Calu3 (cell line): Measurements from ENCODE around the gene RUVBL1. TPM values are rescaled to one million over a fixed set of nuclear protein-coding genes. Genes with fewer than 3 reads are reported as not detected.
A peak's percentile ranks its signal among the peaks of the same experiment; 100 is the strongest.

Experiments used
- BruUV-seq: library from RNA; stranded (reverse); fragments of 400-500 nt; replicated peaks from 2 replicates; lab custom pipeline; 2021; lab: Mats Ljungman, UMichigan
- CTCF ChIA-PET: fragments of 300-600 bp; sonication (Branson Sonifier 250); formaldehyde crosslinking; loops from one replicate; lab custom pipeline; 2022; ENCODE audit warnings: antibody characterized with exemption; lab: Charles Lee
- DNase-seq: peaks from one replicate; pipeline ENCODE4 v3.0.0; 2022
- H3K27ac Mint-ChIP-seq: one replicate; pipeline ENCODE4 v1.8.0; 2022; ENCODE audit warnings: mixed read lengths; ENCODE audit not compliant: unreplicated experiment
- H3K27me3 Mint-ChIP-seq: one replicate; pipeline ENCODE4 v1.8.0; 2022; ENCODE audit warnings: mixed read lengths; ENCODE audit not compliant: unreplicated experiment
- H3K36me3 Mint-ChIP-seq: one replicate; pipeline ENCODE4 v1.8.0; 2022; ENCODE audit warnings: mild to moderate bottlenecking, moderate library complexity, mixed read lengths; ENCODE audit not compliant: insufficient read depth, unreplicated experiment
- H3K4me1 Mint-ChIP-seq: one replicate; pipeline ENCODE4 v1.8.0; 2022; ENCODE audit warnings: mild to moderate bottlenecking, low read depth, mixed read lengths; ENCODE audit not compliant: unreplicated experiment
- H3K4me3 Mint-ChIP-seq: one replicate; pipeline ENCODE4 v1.8.0; 2022; ENCODE audit warnings: mild to moderate bottlenecking, low read depth, moderate library complexity, mixed read lengths; ENCODE audit not compliant: unreplicated experiment
- H3K9me3 Mint-ChIP-seq: one replicate; pipeline ENCODE4 v1.8.0; 2022; ENCODE audit warnings: low read depth, mixed read lengths; ENCODE audit not compliant: unreplicated experiment
- intact Hi-C: fragments of 100-400 bp; cut with micrococcal nuclease; formaldehyde crosslinking; loops from one replicate; pipeline ENCODE4 v1.10.0; 2022; ENCODE audit not compliant: unreplicated experiment
- total RNA-seq: library from RNA; stranded (reverse); gene quantifications from 2 replicates; pipeline ENCODE4 v1.2.3, GENCODE V29; 2022
- TF ChIP-seq, protein P1 (sequence below): fragments of 200-600 bp; IDR thresholded peaks from one replicate; pipeline ENCODE4 v1.8.0; 2022; ENCODE audit warnings: antibody characterized with exemption; ENCODE audit not compliant: unreplicated experiment

RUVBL1 gene
- total RNA-seq, 1 experiment from 2014 or later: 167 TPM

DNA sequence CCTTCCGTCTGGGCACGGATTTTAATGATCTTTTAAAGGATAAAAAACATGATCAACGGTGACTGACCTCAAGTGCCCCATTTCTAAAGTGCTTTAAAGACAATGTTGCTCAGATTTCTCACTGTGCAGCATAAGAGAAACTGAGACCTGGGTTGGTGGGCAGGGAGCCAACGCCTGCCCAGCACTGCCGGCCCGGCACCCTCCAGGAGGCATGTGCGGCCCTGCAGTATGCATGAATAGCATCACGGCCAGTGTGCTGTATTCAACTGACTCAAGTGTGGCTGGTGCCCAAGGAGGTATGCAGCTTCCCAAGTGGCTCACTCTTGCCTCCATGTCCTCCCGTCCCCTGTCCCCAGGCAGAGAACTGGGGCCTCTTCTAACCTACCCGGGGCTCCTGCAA is 41.1 kb downstream of the RUVBL1 start:
- H3K27ac Mint-ChIP-seq: peak overlapping the region; percentile 9
- intact Hi-C loops: no loop called here
- TF ChIP-seq, protein P1, sequence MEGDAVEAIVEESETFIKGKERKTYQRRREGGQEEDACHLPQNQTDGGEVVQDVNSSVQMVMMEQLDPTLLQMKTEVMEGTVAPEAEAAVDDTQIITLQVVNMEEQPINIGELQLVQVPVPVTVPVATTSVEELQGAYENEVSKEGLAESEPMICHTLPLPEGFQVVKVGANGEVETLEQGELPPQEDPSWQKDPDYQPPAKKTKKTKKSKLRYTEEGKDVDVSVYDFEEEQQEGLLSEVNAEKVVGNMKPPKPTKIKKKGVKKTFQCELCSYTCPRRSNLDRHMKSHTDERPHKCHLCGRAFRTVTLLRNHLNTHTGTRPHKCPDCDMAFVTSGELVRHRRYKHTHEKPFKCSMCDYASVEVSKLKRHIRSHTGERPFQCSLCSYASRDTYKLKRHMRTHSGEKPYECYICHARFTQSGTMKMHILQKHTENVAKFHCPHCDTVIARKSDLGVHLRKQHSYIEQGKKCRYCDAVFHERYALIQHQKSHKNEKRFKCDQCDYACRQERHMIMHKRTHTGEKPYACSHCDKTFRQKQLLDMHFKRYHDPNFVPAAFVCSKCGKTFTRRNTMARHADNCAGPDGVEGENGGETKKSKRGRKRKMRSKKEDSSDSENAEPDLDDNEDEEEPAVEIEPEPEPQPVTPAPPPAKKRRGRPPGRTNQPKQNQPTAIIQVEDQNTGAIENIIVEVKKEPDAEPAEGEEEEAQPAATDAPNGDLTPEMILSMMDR: no peak
- CTCF ChIA-PET: interaction anchor here (0.6 to 2.0 kb wide), 7 partner anchors 11 to 51 kb away, joined by 3 to 7 read pairs (median 5); partner anchors contain the start of gene RUVBL1
- H3K36me3 Mint-ChIP-seq: peaks cover 76% of the 10 kb centered on the region
- no peak for DNase-seq
- no peaks in the 10 kb centered on the region for H3K9me3 Mint-ChIP-seq
- no peak overlapping the region for H3K4me3 Mint-ChIP-seq
- H3K4me1 Mint-ChIP-seq: peaks cover 31% of the 10 kb centered on the region
- BruUV-seq: no TSS peak
- H3K27me3 Mint-ChIP-seq: no peaks in the 10 kb centered on the region

DNA sequence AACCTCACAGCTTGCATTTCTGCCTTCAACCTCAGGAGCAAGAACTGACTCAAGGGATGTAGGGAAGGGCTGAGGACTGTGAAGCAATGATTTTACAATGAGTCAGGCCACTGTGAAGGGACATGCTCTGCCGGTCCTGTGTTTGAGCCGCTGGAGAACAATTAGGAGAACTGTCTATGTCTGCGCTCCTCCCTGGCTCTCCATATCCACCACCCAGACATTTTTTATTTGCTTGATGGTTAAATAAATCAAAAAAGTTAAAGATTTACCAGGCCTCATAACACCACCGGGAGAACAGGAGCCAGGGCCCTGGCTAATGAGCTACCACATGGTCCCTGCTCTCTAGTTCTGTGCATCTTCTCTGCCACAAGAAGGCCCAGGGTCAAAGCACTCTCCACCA is 41.8 kb downstream of the RUVBL1 start:
- intact Hi-C loops: no loop called here
- Mint-ChIP-seq H3K4me3 (no peak overlapping the region), H3K27me3 (no peaks in the 10 kb centered on the region), H3K4me1 (peaks cover 31% of the 10 kb centered on the region), H3K27ac (no peak overlapping the region), H3K9me3 (no peaks in the 10 kb centered on the region), H3K36me3 (peaks cover 80% of the 10 kb centered on the region)
- CTCF ChIA-PET: interaction anchor here (0.6 to 2.0 kb wide), 12 partner anchors 12 to 556 kb away, joined by 3 to 7 read pairs (median 4); partner anchors contain the start of gene RUVBL1
- no TSS peak for BruUV-seq
- TF ChIP-seq, protein P1: no peak
- peak; percentile 56 for DNase-seq

DNA sequence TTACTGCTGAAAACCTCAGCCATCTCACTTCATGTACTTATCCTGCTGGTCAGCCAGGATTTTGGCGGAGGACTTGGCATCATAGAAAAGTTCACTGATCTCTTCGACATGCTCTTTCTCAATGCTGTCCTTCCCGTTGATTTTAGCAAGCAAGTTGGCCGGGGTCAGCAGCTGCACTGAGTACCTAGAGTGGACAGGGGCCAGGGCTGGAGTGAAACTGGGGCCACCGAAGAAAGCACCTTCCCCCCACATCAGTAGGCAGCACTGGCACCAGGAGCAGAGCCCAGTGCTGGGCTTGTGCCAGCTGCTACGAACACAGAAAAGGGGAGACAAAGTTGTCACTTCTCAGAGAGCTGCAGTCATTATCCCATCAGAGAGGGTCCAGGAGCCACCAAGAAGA is 42.4 kb downstream of the RUVBL1 start:
- no TSS peak for BruUV-seq
- peak overlapping the region; percentile 30 for H3K27ac Mint-ChIP-seq
- CTCF ChIA-PET: interaction anchor here (0.6 to 2.0 kb wide), 8 partner anchors 12 to 70 kb away, joined by 3 to 7 read pairs (median 6); partner anchors contain the start of gene RUVBL1

DNA sequence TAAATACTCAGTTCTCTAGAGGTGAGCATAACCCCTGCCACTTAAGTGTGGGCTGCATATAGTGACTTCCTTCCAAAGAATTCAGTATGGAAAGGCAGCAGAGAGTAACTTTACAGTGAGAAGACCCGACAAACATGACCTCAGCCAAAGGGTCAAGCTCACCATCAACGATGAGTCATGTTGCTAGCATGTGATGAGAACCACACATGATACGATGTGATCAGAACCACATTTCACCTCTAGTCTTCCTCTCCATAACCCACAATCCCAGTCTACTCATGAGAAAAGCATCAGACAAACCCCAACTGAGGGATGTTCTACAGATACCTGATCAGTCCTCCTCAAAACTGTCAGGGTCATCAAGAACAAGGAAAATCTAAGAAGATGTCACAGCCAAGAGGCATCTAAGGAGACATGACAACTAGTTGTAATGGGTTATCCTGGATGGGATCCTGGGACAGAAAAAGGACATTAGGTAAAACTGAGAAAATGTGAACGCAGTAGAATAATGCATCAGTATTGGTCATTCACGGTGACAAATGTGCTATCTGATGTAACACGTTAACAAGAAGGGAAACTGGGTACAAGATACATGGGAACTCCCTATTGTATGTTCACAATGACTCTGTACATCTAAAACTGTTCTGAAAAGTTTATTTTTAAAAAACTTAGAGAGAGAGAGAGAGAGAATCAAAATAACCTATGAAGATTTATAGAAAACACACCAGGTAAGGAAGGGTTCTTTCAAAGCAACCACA is 43.1 kb downstream of the RUVBL1 start:
- TF ChIP-seq, protein P1: no peak
- no TSS peak for BruUV-seq
- Mint-ChIP-seq H3K9me3 (no peaks in the 10 kb centered on the region), H3K27ac (peak overlapping the region; percentile 30), H3K36me3 (peaks cover 89% of the 10 kb centered on the region), H3K4me1 (peaks cover 31% of the 10 kb centered on the region), H3K4me3 (no peak overlapping the region), H3K27me3 (no peaks in the 10 kb centered on the region)
- CTCF ChIA-PET: interaction anchor here (0.9 to 1.0 kb wide), 2 partner anchors 11 to 424 kb away, joined by 3 read pairs; no protein-coding TSS in a partner anchor
- no peak for DNase-seq
- intact Hi-C loops: no loop called here

More for the DNA sequence above, 42.4 kb downstream of the RUVBL1 start:
- intact Hi-C loops: no loop called here
- Mint-ChIP-seq H3K9me3 (no peaks in the 10 kb centered on the region), H3K4me3 (no peak overlapping the region), H3K4me1 (peaks cover 31% of the 10 kb centered on the region), H3K36me3 (peaks cover 84% of the 10 kb centered on the region), H3K27me3 (no peaks in the 10 kb centered on the region)
- TF ChIP-seq, protein P1: no peak
- no peak for DNase-seq
